ENCODE data around the gene COPZ1. TPM values are rescaled to one million over a fixed set of nuclear protein-coding genes. Genes with fewer than 3 reads are reported as not detected.

COPZ1 gene
- total and polyA plus RNA-seq, 9 of the 15 experiments (the other 6 are each of a cell fraction or from before 2014, with no cell fraction given) = 137 to 487 (median 233) TPM

DNA sequence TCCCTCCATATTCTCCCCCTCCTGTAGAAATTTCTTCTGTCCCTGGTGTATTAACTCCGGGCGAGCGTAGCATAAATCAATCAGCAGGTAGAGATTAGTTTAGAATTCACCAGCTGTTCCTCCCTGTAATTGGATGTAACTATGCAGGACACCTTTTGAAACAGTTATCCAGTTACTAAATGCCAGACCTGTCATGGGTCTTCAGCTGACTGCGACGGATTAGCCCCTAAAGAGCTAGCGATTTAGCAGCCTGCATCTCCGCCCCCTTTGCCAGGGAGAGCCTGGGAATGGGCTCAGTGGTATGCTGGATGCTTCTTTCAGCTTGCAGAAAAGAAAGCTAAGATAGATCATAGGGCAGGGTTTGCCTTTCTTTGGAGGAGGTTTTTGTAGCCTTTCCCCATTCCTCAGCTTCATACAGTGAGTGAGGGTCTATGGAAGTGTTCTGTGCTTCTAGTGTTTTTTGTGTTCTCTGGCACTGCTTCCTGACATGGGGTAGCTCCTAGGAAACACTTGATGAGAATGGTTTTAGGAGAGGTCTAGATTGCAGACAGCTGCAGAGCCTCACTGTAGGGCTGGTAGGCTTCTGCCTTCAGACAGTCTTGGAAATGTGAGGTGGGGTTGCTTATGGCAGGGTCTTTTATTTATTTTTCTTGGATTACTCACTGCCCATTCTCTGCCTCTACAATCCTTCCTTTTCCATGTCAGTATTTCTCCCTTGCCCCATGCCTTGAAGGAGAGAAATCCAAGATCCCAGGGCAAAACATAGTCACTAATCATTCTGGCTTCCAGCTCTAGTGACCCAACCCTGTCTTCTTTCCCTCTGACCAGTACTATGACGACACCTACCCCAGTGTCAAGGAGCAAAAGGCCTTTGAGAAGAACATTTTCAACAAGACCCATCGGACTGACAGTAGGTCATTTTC, 16.7 kb downstream of the COPZ1 start (continued):
- no peak for TF ChIP-seq RNF219 (CRISPR knock-in tag; IDR thresholded peaks at IDR 0.05)
- no peak for TF ChIP-seq BRCA1 (IDR thresholded peaks at IDR 0.05)
- no peak for TF ChIP-seq BRCA1 (CRISPR knock-in tag; IDR thresholded peaks at IDR 0.05)
- TF ChIP-seq TCF7L2 (IDR thresholded peaks at IDR 0.05; ENCODE audit: low read depth, low read length) = no peak
- TF ChIP-seq ZNF778 (CRISPR knock-in tag; IDR thresholded peaks at IDR 0.05) = no peak
- no peak for TF ChIP-seq ZNF124 (CRISPR knock-in tag; IDR thresholded peaks at IDR 0.05)
- no peak for TF ChIP-seq RAD21 (CRISPR knock-in tag; conservative IDR thresholded peaks at IDR 0.05 in 1 of 2, IDR thresholded peaks at IDR 0.05 in 1 of 2)
- TF ChIP-seq, protein P1, sequence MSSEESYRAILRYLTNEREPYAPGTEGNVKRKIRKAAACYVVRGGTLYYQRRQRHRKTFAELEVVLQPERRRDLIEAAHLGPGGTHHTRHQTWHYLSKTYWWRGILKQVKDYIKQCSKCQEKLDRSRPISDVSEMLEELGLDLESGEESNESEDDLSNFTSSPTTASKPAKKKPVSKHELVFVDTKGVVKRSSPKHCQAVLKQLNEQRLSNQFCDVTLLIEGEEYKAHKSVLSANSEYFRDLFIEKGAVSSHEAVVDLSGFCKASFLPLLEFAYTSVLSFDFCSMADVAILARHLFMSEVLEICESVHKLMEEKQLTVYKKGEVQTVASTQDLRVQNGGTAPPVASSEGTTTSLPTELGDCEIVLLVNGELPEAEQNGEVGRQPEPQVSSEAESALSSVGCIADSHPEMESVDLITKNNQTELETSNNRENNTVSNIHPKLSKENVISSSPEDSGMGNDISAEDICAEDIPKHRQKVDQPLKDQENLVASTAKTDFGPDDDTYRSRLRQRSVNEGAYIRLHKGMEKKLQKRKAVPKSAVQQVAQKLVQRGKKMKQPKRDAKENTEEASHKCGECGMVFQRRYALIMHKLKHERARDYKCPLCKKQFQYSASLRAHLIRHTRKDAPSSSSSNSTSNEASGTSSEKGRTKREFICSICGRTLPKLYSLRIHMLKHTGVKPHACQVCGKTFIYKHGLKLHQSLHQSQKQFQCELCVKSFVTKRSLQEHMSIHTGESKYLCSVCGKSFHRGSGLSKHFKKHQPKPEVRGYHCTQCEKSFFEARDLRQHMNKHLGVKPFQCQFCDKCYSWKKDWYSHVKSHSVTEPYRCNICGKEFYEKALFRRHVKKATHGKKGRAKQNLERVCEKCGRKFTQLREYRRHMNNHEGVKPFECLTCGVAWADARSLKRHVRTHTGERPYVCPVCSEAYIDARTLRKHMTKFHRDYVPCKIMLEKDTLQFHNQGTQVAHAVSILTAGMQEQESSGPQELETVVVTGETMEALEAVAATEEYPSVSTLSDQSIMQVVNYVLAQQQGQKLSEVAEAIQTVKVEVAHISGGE (CRISPR knock-in tag; IDR thresholded peaks at IDR 0.05) = no peak
- TF ChIP-seq, protein P2, sequence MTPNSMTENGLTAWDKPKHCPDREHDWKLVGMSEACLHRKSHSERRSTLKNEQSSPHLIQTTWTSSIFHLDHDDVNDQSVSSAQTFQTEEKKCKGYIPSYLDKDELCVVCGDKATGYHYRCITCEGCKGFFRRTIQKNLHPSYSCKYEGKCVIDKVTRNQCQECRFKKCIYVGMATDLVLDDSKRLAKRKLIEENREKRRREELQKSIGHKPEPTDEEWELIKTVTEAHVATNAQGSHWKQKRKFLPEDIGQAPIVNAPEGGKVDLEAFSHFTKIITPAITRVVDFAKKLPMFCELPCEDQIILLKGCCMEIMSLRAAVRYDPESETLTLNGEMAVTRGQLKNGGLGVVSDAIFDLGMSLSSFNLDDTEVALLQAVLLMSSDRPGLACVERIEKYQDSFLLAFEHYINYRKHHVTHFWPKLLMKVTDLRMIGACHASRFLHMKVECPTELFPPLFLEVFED (CRISPR knock-in tag; conservative IDR thresholded peaks at IDR 0.05) = no peak
